IPS-11a (cell line): ENCODE data around the gene SETMAR.

ENCODE experiments used
- H3K4me3 ChIP-seq: one replicate; pipeline ENCODE4 v1.5.1; 2013; ENCODE audit warnings: low read depth, low read length, control low read depth

Gene SETMAR

GRCh38 chr3:4351164-4351855 lies 48.1 kb downstream of the SETMAR start:
- H3K4me3 ChIP-seq, result no peak overlapping the region

DNA sequence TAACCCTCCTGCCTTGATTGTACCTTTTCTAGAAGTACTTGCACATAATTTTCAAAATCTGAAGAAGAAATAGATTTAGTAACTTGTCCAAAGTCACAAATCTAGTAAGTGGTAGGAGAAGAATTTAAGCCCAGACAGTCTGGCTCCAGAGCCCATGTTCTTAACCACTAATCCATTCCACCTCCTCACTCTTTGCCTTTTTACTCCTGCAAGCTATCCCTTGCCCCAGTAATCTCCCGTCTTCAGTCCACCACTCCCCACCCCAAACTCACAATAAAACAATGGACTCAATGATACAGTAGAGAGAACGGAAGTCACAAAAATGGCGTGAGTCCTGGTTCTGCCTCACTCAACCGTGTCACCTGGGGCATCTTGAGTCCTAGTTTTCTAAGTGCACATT lies 48.7 kb downstream of the SETMAR start:
- H3K4me3 ChIP-seq, result no peak overlapping the region

DNA sequence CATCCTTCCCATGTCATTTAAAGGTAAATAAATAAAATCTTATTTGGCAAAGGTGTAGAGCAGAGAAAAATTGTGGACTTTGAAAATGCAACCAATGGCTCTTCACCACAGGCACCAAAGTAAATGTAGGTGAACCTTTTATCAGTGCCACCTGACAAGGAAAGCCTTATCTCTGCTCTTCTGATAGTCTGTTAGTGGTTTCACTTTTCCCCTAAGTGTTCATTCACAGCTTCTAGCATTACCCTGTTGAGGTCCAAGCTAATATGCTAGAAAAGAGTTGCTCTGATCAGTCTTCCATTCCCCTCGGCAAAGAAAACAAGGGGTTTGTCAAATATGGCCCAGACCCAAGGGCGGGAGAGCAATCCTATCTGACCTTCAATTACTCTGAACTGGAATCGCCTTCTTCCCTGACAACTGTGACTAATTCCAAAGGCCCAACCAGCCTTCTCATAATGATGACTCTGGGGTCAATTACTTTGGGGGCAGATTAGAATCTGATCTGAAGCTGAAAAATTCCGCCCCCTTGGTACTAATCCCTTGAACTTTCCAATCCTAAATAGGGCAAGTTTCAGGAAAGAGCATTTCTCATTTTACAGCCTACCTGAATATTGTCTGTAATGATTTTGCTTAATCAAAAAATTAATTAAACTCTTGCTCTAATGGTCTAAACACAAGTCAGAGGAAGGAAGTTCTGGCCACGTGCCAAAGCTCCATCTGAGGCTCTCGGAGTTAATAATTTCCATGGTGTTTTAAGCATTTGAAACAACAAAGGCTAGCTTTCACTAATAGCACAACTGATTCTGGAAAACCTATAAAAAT lies 52.4 kb downstream of the SETMAR start:
- no peak overlapping the region for H3K4me3 ChIP-seq

- no peak overlapping the region for H3K4me3 ChIP-seq
Measured at GRCh38 chr3:4356220-4356540, 53.0 kb downstream of the SETMAR start.

DNA sequence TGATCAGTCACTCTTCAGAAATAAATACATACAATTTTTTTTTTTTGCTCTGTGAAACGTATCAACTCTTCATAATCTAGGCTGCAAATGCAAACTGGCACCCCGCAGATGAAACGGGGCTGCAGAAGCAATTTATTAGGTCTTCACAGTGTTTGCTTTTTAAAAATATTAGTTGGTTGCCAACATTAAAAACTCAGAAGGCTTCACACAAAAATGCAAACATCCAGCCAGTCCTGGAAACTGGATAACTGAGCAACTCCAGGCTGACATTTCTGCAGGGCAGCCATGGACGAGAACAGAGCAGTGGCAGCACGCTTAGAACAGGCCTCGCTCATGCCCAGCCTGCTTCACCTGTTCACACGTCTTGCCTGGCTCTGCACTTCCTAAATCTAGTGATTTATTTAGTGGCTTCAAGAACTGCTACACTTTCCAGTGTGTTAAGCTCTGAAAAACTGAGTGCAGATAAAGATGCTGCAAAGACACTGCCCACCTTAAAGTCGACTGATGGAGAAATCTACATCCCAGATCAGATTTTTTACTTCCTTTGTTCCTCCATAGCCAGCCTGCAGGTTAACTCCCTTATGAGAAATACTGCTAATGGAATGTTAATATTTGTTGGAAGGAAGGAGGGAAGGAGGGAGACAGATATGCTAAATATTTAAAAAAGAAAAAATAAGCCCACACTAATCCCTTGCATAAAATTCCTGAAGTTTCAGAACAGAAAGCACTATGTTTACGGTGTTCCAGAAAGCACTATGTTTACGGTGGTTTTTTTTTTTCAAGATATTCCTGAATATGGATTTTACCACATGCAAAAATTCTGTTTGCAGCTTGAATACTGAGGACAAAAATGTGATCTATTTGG lies 53.6 kb downstream of the SETMAR start:
- H3K4me3 ChIP-seq, result no peak overlapping the region

GRCh38 chr3:4358273-4358672 lies 55.1 kb downstream of the SETMAR start:
- no peak overlapping the region for H3K4me3 ChIP-seq

DNA sequence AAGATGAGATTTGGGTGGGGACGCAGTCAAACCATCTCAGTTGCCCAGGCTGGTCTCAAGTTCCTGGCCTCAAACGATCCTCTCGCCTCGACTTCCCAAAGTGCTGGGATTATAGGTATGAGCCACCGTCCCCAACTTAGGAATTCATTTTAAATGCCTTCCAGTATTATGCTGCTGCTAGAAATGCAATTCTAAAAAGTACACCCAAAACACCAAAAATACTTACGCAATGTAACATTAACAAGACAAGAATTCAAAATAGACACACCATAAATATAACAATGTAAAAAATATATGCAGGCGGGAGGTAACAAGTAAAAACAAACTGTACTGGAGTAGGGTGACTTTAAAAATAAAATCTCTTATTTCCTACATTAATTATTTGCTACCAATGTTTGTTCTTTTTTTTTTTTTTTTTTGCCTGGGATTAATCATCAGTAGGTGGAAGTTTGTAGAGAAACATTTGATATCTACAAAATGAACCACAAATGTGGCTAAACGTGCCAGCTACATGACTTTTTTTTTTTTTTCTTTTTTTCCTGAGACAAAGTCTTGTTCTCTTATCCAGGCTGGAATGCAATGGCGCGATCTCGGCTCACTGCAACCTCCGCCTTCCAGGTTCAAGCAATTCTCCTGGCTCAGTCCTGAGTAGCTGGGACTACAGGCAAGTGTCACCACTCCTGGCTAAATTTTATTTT lies 56.8 kb downstream of the SETMAR start:
- no peak overlapping the region for H3K4me3 ChIP-seq

- H3K4me3 ChIP-seq, result no peak overlapping the region
Measured at GRCh38 chr3:4360817-4361216, 57.6 kb downstream of the SETMAR start.

GRCh38 chr3:4362523-4362922 lies 59.4 kb downstream of the SETMAR start:
- no peak overlapping the region for H3K4me3 ChIP-seq
